ENCODE data around the gene DMBX1.

DNA sequence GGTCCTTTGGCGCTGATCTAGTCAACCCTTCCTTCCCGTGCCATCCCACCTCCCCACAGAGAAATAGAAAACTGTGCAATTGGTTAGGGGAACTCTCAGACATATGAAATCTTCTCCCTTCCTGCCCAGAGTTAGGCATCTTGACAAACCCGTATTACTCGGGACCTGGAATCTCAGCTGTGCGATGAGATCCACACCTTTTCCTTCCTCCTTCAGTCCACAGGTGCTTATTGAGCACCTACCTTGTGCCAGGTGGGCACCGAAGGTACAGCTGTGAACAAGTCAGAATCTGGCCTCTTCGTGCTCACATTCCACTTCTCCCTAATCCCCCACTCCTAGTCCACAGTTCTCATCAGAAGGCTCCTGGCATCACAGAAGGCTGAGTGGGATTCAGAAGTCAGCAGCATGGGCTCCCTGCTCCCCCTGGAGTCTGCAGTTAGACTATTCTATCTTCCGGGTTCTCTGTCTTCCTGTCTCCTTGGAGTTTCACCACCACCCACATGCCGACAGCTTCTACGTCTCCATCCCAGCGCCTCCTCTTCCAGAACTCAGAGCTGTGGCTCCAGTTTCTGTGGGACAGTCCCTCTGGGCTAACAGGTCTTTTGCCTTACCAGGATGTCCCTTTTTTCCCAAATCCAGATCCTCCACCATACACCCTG, 38.8 kb downstream of the DMBX1 start:
- TF ChIP-seq TCF4 (CRISPR knock-in tag; IDR thresholded peaks at IDR 0.05; ENCODE audit: borderline replicate concordance), result no peak
- no peak for TF ChIP-seq ZNF70 (CRISPR knock-in tag; IDR thresholded peaks at IDR 0.05)
- TF ChIP-seq ZFP3 (CRISPR knock-in tag; IDR thresholded peaks at IDR 0.05), result no peak
- no peak for TF ChIP-seq ZNF8 (CRISPR knock-in tag; IDR thresholded peaks at IDR 0.05)
- TF ChIP-seq PATZ1 (CRISPR knock-in tag; IDR thresholded peaks at IDR 0.05; ENCODE audit: borderline replicate concordance), result no peak
- TF ChIP-seq GLIS3 (CRISPR knock-in tag; IDR thresholded peaks at IDR 0.05), result no peak
- no peak for TF ChIP-seq ISL1 (CRISPR knock-in tag; IDR thresholded peaks at IDR 0.05)
- no peak for TF ChIP-seq ARNTL (CRISPR knock-in tag; IDR thresholded peaks at IDR 0.05; ENCODE audit: borderline replicate concordance, low read depth)
- TF ChIP-seq, protein P1, sequence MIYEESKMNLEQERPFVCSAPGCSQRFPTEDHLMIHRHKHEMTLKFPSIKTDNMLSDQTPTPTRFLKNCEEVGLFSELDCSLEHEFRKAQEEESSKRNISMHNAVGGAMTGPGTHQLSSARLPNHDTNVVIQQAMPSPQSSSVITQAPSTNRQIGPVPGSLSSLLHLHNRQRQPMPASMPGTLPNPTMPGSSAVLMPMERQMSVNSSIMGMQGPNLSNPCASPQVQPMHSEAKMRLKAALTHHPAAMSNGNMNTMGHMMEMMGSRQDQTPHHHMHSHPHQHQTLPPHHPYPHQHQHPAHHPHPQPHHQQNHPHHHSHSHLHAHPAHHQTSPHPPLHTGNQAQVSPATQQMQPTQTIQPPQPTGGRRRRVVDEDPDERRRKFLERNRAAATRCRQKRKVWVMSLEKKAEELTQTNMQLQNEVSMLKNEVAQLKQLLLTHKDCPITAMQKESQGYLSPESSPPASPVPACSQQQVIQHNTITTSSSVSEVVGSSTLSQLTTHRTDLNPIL (CRISPR knock-in tag; IDR thresholded peaks at IDR 0.05; ENCODE audit: low read depth), result no peak
- no peak for TF ChIP-seq ZFP30 (CRISPR knock-in tag; IDR thresholded peaks at IDR 0.05)
- TF ChIP-seq ZNF565 (CRISPR knock-in tag; conservative IDR thresholded peaks at IDR 0.05; ENCODE audit: low read depth), result no peak

Measured in SK-N-SH treated with all-trans-retinoic acid at 6 μM for 48 hours (cell line).